HEK293T (cell line): ENCODE data around the gene RFX3.

Experiments used
- ARNT ChIP-seq: fragments of 450-650 bp; IDR thresholded peaks from 2 replicates; pipeline ENCODE4 v1.6.1; 2017; ENCODE audit warnings: mild to moderate bottlenecking
- BHLHE40 ChIP-seq: fragments of 450-650 bp; IDR thresholded peaks from 2 replicates; pipeline ENCODE4 v1.6.1; 2016; ENCODE audit warnings: mild to moderate bottlenecking, moderate library complexity, borderline replicate concordance
- FOXA1 ChIP-seq: fragments of 450-650 bp; IDR thresholded peaks from 2 replicates; pipeline ENCODE4 v1.6.1; 2016; ENCODE audit warnings: mild to moderate bottlenecking
- FOXK2 ChIP-seq: fragments of 450-650 bp; IDR thresholded peaks from 2 replicates; pipeline ENCODE4 v1.6.1; 2016; ENCODE audit warnings: mild to moderate bottlenecking
- L3MBTL2 ChIP-seq: fragments of 450-650 bp; conservative IDR thresholded peaks from 2 replicates; pipeline ENCODE4 v1.6.1; 2016; ENCODE audit warnings: mild to moderate bottlenecking
- NFRKB ChIP-seq: fragments of 450-650 bp; IDR thresholded peaks from 2 replicates; pipeline ENCODE4 v1.6.1; 2016; ENCODE audit warnings: mild to moderate bottlenecking, moderate library complexity
- SUZ12 ChIP-seq: fragments of 450-650 bp; IDR thresholded peaks from 2 replicates; pipeline ENCODE4 v1.6.1; 2016; ENCODE audit warnings: mild to moderate bottlenecking
- TARDBP ChIP-seq: fragments of 450-650 bp; IDR thresholded peaks from 2 replicates; pipeline ENCODE4 v1.6.1; 2016

- TF ChIP-seq FOXK2: no peak
- no peak for TF ChIP-seq TARDBP
- TF ChIP-seq SUZ12: no peak
- no peak for TF ChIP-seq NFRKB
- no peak for TF ChIP-seq FOXA1
- no peak for TF ChIP-seq L3MBTL2
- no peak for TF ChIP-seq ARNT
- no peak for TF ChIP-seq BHLHE40
Observed at GRCh38 chr9:3534614-3535404, 9.0 kb upstream of the RFX3 start.
